Neural cell (in vitro differentiated cells): ENCODE results near the gene UQCR11. TPM values are rescaled to one million over a fixed set of nuclear protein-coding genes. Genes with fewer than 3 reads are reported as not detected.

Experiments used
- H2AFZ ChIP-seq: fragments of 200-600, 300-800 bp; sonication (generic), shearing (Covaris generic); 2 replicates; pipeline ENCODE4 v1.6.0; 2014; ENCODE audit warnings: low read depth, mild to moderate bottlenecking, antibody characterized with exemption, low read length, moderate library complexity
- H3F3A ChIP-seq: fragments of 200-600 bp; shearing (Covaris generic); 2 replicates; pipeline ENCODE4 v1.6.1; 2016; ENCODE audit warnings: mild to moderate bottlenecking, moderate library complexity, mixed read lengths, antibody characterized with exemption, low read length; ENCODE audit not compliant: insufficient read depth, poor library complexity, severe bottlenecking
- H3K27ac ChIP-seq: fragments of 200-600, 300-800 bp; sonication (generic), shearing (Covaris generic); 2 replicates; pipeline ENCODE4 v1.5.1; 2014; ENCODE audit warnings: mild to moderate bottlenecking, low read length, moderate library complexity
- H3K27me3 ChIP-seq: fragments of 300-800, 200-600 bp; sonication (generic), shearing (Covaris generic); 2 replicates; pipeline ENCODE4 v1.6.0; 2014; ENCODE audit warnings: mild to moderate bottlenecking, low read depth, low read length, moderate library complexity; ENCODE audit not compliant: insufficient read depth
- H3K36me3 ChIP-seq: fragments of 300-800, 200-600 bp; sonication (generic), shearing (Covaris generic); 2 replicates; pipeline ENCODE4 v1.5.1; 2014; ENCODE audit warnings: mild to moderate bottlenecking, antibody characterized with exemption, low read length, moderate library complexity; ENCODE audit not compliant: insufficient read depth
- H3K4me2 ChIP-seq: fragments of 300-800, 200-600 bp; sonication (generic), shearing (Covaris generic); 2 replicates; pipeline ENCODE4 v1.6.0; 2014; ENCODE audit warnings: mild to moderate bottlenecking, low read length
- H3K4me3 ChIP-seq: fragments of 300-800, 200-600 bp; sonication (generic), shearing (Covaris generic); 2 replicates; pipeline ENCODE4 v1.5.1; 2014; ENCODE audit warnings: mild to moderate bottlenecking, low read length, moderate library complexity
- H3K79me2 ChIP-seq: fragments of 200-600 bp; shearing (Covaris generic); replicated peaks from 2 replicates; pipeline ENCODE4 v1.6.0; 2014; ENCODE audit warnings: mild to moderate bottlenecking, low read length, moderate library complexity; ENCODE audit not compliant: insufficient read depth
- H3K9ac ChIP-seq: fragments of 300-800, 200-600 bp; sonication (generic), shearing (Covaris generic); 2 replicates; pipeline ENCODE4 v1.6.1; 2016; ENCODE audit warnings: mild to moderate bottlenecking, low read length, mixed read lengths
- H3K9me2 ChIP-seq: fragments of 200-600 bp; shearing (Covaris generic); 2 replicates; pipeline ENCODE4 v1.6.1; 2016; ENCODE audit warnings: mild to moderate bottlenecking, low read length, mixed read lengths; ENCODE audit not compliant: insufficient read depth
- H3K9me3 ChIP-seq: fragments of 200-600, 300-800 bp; sonication (generic), shearing (Covaris generic); 2 replicates; pipeline ENCODE4 v1.6.1; 2016; ENCODE audit warnings: mild to moderate bottlenecking, mixed run types, low read length, moderate library complexity, mixed read lengths
- H4K20me1 ChIP-seq: fragments of 200-600 bp; shearing (Covaris generic); 2 replicates; pipeline ENCODE4 v1.6.1; 2016; ENCODE audit warnings: mild to moderate bottlenecking, mixed run types; ENCODE audit not compliant: insufficient read depth
- CTCF ChIP-seq: fragments of 450-650 bp; IDR thresholded peaks from 2 replicates; pipeline ENCODE4 v1.5.1; 2014; ENCODE audit warnings: antibody characterized with exemption, mild to moderate bottlenecking, moderate library complexity; ENCODE audit not compliant: poor library complexity, severe bottlenecking
- EP300 ChIP-seq: fragments of 450-650 bp; conservative IDR thresholded peaks from 2 replicates; pipeline ENCODE4 v1.6.1; 2014; ENCODE audit warnings: antibody characterized with exemption, mild to moderate bottlenecking, moderate library complexity; ENCODE audit not compliant: poor library complexity, severe bottlenecking
- EZH2 ChIP-seq: fragments of 200-600, 300-800 bp; shearing (Covaris generic), sonication (generic); IDR thresholded peaks from 2 replicates; pipeline ENCODE4 v1.6.1; 2014; ENCODE audit warnings: antibody characterized with exemption, low read length, borderline replicate concordance, mild to moderate bottlenecking; ENCODE audit not compliant: insufficient read depth, poor library complexity, severe bottlenecking
- MXI1 ChIP-seq: fragments of 450-650 bp; conservative IDR thresholded peaks from 2 replicates; pipeline ENCODE4 v1.6.1; 2014; ENCODE audit warnings: antibody characterized with exemption, mild to moderate bottlenecking; ENCODE audit not compliant: poor library complexity, severe bottlenecking
- POLR2AphosphoS5 ChIP-seq: IDR thresholded peaks from 2 replicates; pipeline ENCODE4 v1.6.1; 2012
- RAD21 ChIP-seq: fragments of 450-650 bp; conservative IDR thresholded peaks from 2 replicates; pipeline ENCODE4 v1.6.1; 2014; ENCODE audit warnings: antibody characterized with exemption, mild to moderate bottlenecking, moderate library complexity
- SMC3 ChIP-seq: fragments of 450-650 bp; conservative IDR thresholded peaks from 2 replicates; pipeline ENCODE4 v1.6.1; 2014; ENCODE audit warnings: antibody characterized with exemption, mild to moderate bottlenecking, moderate library complexity; ENCODE audit not compliant: poor library complexity
- TAF1 ChIP-seq: IDR thresholded peaks from 2 replicates; pipeline ENCODE4 v1.6.1; 2012; ENCODE audit warnings: low read depth
- polyA plus RNA-seq: library from polyadenylated mRNA; depleted of rRNA; stranded (reverse); fragments of >200 nt; gene quantifications from 2 replicates; pipeline ENCODE4 v1.2.3, GENCODE V29; 2014
- TF ChIP-seq, protein P1 (sequence below): IDR thresholded peaks from 2 replicates; pipeline ENCODE4 v1.6.1; 2012; ENCODE audit warnings: borderline replicate concordance

The UQCR11 gene
- polyA plus RNA-seq, 1 donor from 2014 or later = 204 TPM

GRCh38 chr19:1651568-1652291 is 46.5 kb upstream of the UQCR11 start:
- H3K79me2 ChIP-seq = peaks cover 31% of the 10 kb centered on the region
- no peaks in the 10 kb centered on the region for H4K20me1 ChIP-seq
- no peaks in the 10 kb centered on the region for H3K27me3 ChIP-seq
- TF ChIP-seq POLR2AphosphoS5 = no peak
- TF ChIP-seq MXI1 = peak; percentile 13
- no peaks in the 10 kb centered on the region for H3K9me3 ChIP-seq
- no peaks in the 10 kb centered on the region for H3F3A ChIP-seq
- H3K4me3 ChIP-seq = peak overlapping the region; percentile 77
- H3K9me2 ChIP-seq = no peaks in the 10 kb centered on the region
- peak overlapping the region; percentile 16 for H3K27ac ChIP-seq
- no peak overlapping the region for H2AFZ ChIP-seq
- H3K9ac ChIP-seq = peak overlapping the region; percentile 71
- peak overlapping the region; percentile 69 for H3K4me2 ChIP-seq
- H3K36me3 ChIP-seq = no peaks in the 10 kb centered on the region

- Histone ChIP-seq H3K36me3 (no peaks in the 10 kb centered on the region), H3K79me2 (peaks cover 31% of the 10 kb centered on the region), H3K4me2 (peak overlapping the region; percentile 69), H4K20me1 (no peaks in the 10 kb centered on the region), H3K27me3 (no peaks in the 10 kb centered on the region), H3K9ac (peak overlapping the region; percentile 71), H3K4me3 (peak overlapping the region; percentile 77), H3F3A (no peaks in the 10 kb centered on the region), H2AFZ (no peak overlapping the region), H3K9me3 (no peaks in the 10 kb centered on the region), H3K9me2 (no peaks in the 10 kb centered on the region), H3K27ac (peak overlapping the region; percentile 16)
- TF ChIP-seq POLR2AphosphoS5 (no peak), MXI1 (peak; percentile 31), EZH2 (no peak), SMC3 (peak; percentile 11), TAF1 (no peak), RAD21 (no peak), EP300 (no peak), CTCF (no peak)
- TF ChIP-seq, protein P1, sequence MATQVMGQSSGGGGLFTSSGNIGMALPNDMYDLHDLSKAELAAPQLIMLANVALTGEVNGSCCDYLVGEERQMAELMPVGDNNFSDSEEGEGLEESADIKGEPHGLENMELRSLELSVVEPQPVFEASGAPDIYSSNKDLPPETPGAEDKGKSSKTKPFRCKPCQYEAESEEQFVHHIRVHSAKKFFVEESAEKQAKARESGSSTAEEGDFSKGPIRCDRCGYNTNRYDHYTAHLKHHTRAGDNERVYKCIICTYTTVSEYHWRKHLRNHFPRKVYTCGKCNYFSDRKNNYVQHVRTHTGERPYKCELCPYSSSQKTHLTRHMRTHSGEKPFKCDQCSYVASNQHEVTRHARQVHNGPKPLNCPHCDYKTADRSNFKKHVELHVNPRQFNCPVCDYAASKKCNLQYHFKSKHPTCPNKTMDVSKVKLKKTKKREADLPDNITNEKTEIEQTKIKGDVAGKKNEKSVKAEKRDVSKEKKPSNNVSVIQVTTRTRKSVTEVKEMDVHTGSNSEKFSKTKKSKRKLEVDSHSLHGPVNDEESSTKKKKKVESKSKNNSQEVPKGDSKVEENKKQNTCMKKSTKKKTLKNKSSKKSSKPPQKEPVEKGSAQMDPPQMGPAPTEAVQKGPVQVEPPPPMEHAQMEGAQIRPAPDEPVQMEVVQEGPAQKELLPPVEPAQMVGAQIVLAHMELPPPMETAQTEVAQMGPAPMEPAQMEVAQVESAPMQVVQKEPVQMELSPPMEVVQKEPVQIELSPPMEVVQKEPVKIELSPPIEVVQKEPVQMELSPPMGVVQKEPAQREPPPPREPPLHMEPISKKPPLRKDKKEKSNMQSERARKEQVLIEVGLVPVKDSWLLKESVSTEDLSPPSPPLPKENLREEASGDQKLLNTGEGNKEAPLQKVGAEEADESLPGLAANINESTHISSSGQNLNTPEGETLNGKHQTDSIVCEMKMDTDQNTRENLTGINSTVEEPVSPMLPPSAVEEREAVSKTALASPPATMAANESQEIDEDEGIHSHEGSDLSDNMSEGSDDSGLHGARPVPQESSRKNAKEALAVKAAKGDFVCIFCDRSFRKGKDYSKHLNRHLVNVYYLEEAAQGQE = no peak
Observed at GRCh38 chr19:1650650-1651567, 45.6 kb upstream of the UQCR11 start.
